Sigmoid colon (tissue), 7 donors: ENCODE measurements around the gene CYP4V2. TPM values are rescaled to one million over a fixed set of nuclear protein-coding genes. Genes with fewer than 3 reads are reported as not detected.
A peak's percentile ranks its signal among the peaks of the same experiment; 100 is the strongest.

Source experiments
- DNase-seq: peaks from one replicate; pipeline ENCODE4 v3.0.0-alpha.2; 2019
- H3K27ac ChIP-seq, 4 donors: fragments of 200-600 bp; sonication (generic); one replicate each; pipeline ENCODE4 v1.5.1; 2016 to 2019; ENCODE audit warnings: mild to moderate bottlenecking in 1 of 4
- H3K27me3 ChIP-seq, 3 donors: fragments of 200-600 bp; sonication (generic); one replicate each; pipeline ENCODE4 v1.5.1; 2019; ENCODE audit warnings: mild to moderate bottlenecking in 1 of 3
- H3K36me3 ChIP-seq, 4 donors: fragments of 200-600 bp; sonication (generic); one replicate each; pipeline ENCODE4 v1.5.1; 2016 to 2019
- H3K4me1 ChIP-seq, 4 donors: fragments of 200-600 bp; sonication (generic); one replicate each; pipeline ENCODE4 v1.5.1; 2017 to 2019
- H3K4me3 ChIP-seq, 4 donors: fragments of 200-600 bp; sonication (generic); one replicate each; pipeline ENCODE4 v1.5.1; 2017 to 2019; ENCODE audit warnings: mild to moderate bottlenecking in 2 of 4, moderate library complexity in 1 of 4
- H3K9me3 ChIP-seq, 4 donors: fragments of 200-600 bp in 3 of 4; sonication (generic) in 3 of 4; one replicate each; pipeline versions ENCODE4 v1.5.1 to v1.6.1; 2013 to 2019
- CTCF ChIP-seq, 4 experiments: fragments of 450-650 bp in 3 of 4; fragments of 200-600 bp in 1 of 4; IDR thresholded peaks; one replicate each; pipeline ENCODE4 v1.5.1; 2016 to 2019; ENCODE audit warnings: antibody characterized with exemption in 4 of 4, mild to moderate bottlenecking in 3 of 4, moderate library complexity in 2 of 4
- EP300 ChIP-seq, 4 donors: sonication (generic); formaldehyde crosslinking; IDR thresholded peaks; one replicate each; pipeline ENCODE4 v1.6.1; 2017; ENCODE audit warnings: antibody characterized with exemption in 4 of 4
- POLR2A ChIP-seq, 2 donors: fragments of 450-650 bp; IDR thresholded peaks; one replicate each; pipeline ENCODE4 v1.6.1; 2016; ENCODE audit warnings: antibody characterized with exemption in 2 of 2, mild to moderate bottlenecking in 2 of 2, moderate library complexity in 2 of 2
- POLR2AphosphoS5 ChIP-seq, 4 donors: sonication (generic); formaldehyde crosslinking; IDR thresholded peaks; one replicate each; pipeline ENCODE4 v1.6.1; 2017; ENCODE audit warnings: antibody characterized with exemption in 4 of 4
- WGBS, 2 donors: extraction: QIAGEN DNeasy Blood & Tissue Kit; methylation state at CpG; one replicate each; pipeline ENCODE4 v1.1.7; 2013; 5-methylcytosine and 5-hydroxymethylcytosine counted together
- intact Hi-C: fragments of 100-400 bp; cut with DNase I; formaldehyde crosslinking; loops from one replicate; pipeline ENCODE4 v1.15.1; 2023
- polyA plus RNA-seq, 3 donors: library from polyadenylated mRNA; stranded (reverse); fragments of 200-250 nt; gene quantifications; one replicate each; pipeline ENCODE4 v1.2.3, GENCODE V29; 2013
- total RNA-seq, 4 donors: library from RNA; depleted of rRNA; stranded (reverse); fragments of >200 nt; gene quantifications; one replicate each; pipeline ENCODE4 v1.1.0, GENCODE V29; 2016
- donor health status: healthy with polysubstance abuse.
- donor health status: Bipolar disorder and iron deficiency.
- donor health status: healthy.

Gene CYP4V2
- total and polyA plus RNA-seq, 7 donors = 7.2 to 75.3 (median 30.0) TPM

- Histone ChIP-seq H3K4me3 (no peak overlapping the region), H3K9me3 (no peaks in the 10 kb centered on the region)
- intact Hi-C loops = no loop called here
Observed at GRCh38 chr4:186148336-186148975, 42.9 kb upstream of the CYP4V2 start.

GRCh38 chr4:186149872-186150271, 41.5 kb upstream of the CYP4V2 start:
- DNase-seq = peak; percentile 84
- no peaks in the 10 kb centered on the region for H3K27me3 ChIP-seq
- peak overlapping the region in 1 of 4 donors; percentile 16 for H3K27ac ChIP-seq
- 69 to 72% methylated on average over 14 of the region's 14 CpGs for WGBS, 2 donors
- no peaks in the 10 kb centered on the region for H3K9me3 ChIP-seq
- H3K36me3 ChIP-seq = peaks cover 0 to 25% (median 0%) of the 10 kb centered on the region in 4 donors
- intact Hi-C loops = no loop called here
- no peak overlapping the region for H3K4me3 ChIP-seq
- H3K4me1 ChIP-seq = peaks cover 0 to 13% (median 4%) of the 10 kb centered on the region in 4 donors
- no peak for TF ChIP-seq EP300 (IDR thresholded peaks at IDR 0.05)
- peak in 3 of 4 experiments; percentile 13 to 35 (median 29) for TF ChIP-seq CTCF (IDR thresholded peaks at IDR 0.05)
- TF ChIP-seq POLR2A (IDR thresholded peaks at IDR 0.05) = no peak
- no peak for TF ChIP-seq POLR2AphosphoS5 (IDR thresholded peaks at IDR 0.05)

More at GRCh38 chr4:186148336-186148975, 42.9 kb upstream of the CYP4V2 start:
- H3K36me3 ChIP-seq = peaks cover 0 to 11% (median 0%) of the 10 kb centered on the region in 4 donors
- TF ChIP-seq EP300 (IDR thresholded peaks at IDR 0.05) (no peak), CTCF (IDR thresholded peaks at IDR 0.05) (no peak), POLR2A (IDR thresholded peaks at IDR 0.05) (no peak), POLR2AphosphoS5 (IDR thresholded peaks at IDR 0.05) (no peak)
- no peaks in the 10 kb centered on the region for H3K27me3 ChIP-seq
- H3K27ac ChIP-seq = no peak overlapping the region
- DNase-seq = no peak
- 86 to 90% methylated on average over 1 of the region's 1 CpG for WGBS, 2 donors
- peaks cover 0 to 16% (median 6%) of the 10 kb centered on the region in 4 donors for H3K4me1 ChIP-seq

- 93 to 94% methylated on average over 13 of the region's 13 CpGs for WGBS, 2 donors
Observed at GRCh38 chr4:186150926-186151325, 40.4 kb upstream of the CYP4V2 start.

GRCh38 chr4:186151499-186151898, 39.9 kb upstream of the CYP4V2 start:
- Histone ChIP-seq H3K9me3 (no peaks in the 10 kb centered on the region), H3K27ac (no peak overlapping the region), H3K36me3 (peaks cover 0 to 33% (median 0%) of the 10 kb centered on the region in 4 donors), H3K27me3 (no peaks in the 10 kb centered on the region), H3K4me1 (no peaks in the 10 kb centered on the region), H3K4me3 (no peak overlapping the region)
- 88% methylated on average over 7 of the region's 7 CpGs for WGBS, 2 donors
- TF ChIP-seq POLR2A (IDR thresholded peaks at IDR 0.05) (no peak), POLR2AphosphoS5 (IDR thresholded peaks at IDR 0.05) (no peak), CTCF (IDR thresholded peaks at IDR 0.05) (no peak), EP300 (IDR thresholded peaks at IDR 0.05) (no peak)
- no peak for DNase-seq
- intact Hi-C loops = no loop called here

More at GRCh38 chr4:186150926-186151325, 40.4 kb upstream of the CYP4V2 start:
- intact Hi-C loops = no loop called here
- Histone ChIP-seq H3K27me3 (no peaks in the 10 kb centered on the region), H3K27ac (no peak overlapping the region), H3K4me3 (no peak overlapping the region), H3K4me1 (peaks cover 0 to 4% (median 0%) of the 10 kb centered on the region in 4 donors), H3K9me3 (no peaks in the 10 kb centered on the region), H3K36me3 (peaks cover 0 to 28% (median 0%) of the 10 kb centered on the region in 4 donors)
- TF ChIP-seq EP300 (IDR thresholded peaks at IDR 0.05) (no peak), POLR2AphosphoS5 (IDR thresholded peaks at IDR 0.05) (no peak), POLR2A (IDR thresholded peaks at IDR 0.05) (no peak), CTCF (IDR thresholded peaks at IDR 0.05) (no peak)
- no peak for DNase-seq
